ENCODE results near the gene FBXL16. TPM values are rescaled to one million over a fixed set of nuclear protein-coding genes. Genes with fewer than 3 reads are reported as not detected.

FBXL16 gene
- total RNA-seq, 2 experiments from 2014 or later = 4.2 to 7.5 TPM

- Mint-ChIP-seq H3K4me1 (peaks cover 36% of the 10 kb centered on the region), H3K27ac (peak overlapping the region; percentile 73), H3K9me3 (ENCODE audit: low read depth) (no peaks in the 10 kb centered on the region), H3K4me3 (peak overlapping the region; percentile 66), H3K36me3 (peaks cover 7% of the 10 kb centered on the region), H3K27me3 (no peaks in the 10 kb centered on the region)
- ATAC-seq (no peak), DNase-seq (no peak)
- CTCF ChIA-PET = interaction anchor here (1.1 to 1.2 kb wide), 2 partner anchors 14 to 15 kb away, joined by 3 to 4 read pairs; partner anchors contain the start of gene RHOT2
These were observed 22.1 kb downstream of the FBXL16 start for GRCh38 chr16:683396-684070.

DNA sequence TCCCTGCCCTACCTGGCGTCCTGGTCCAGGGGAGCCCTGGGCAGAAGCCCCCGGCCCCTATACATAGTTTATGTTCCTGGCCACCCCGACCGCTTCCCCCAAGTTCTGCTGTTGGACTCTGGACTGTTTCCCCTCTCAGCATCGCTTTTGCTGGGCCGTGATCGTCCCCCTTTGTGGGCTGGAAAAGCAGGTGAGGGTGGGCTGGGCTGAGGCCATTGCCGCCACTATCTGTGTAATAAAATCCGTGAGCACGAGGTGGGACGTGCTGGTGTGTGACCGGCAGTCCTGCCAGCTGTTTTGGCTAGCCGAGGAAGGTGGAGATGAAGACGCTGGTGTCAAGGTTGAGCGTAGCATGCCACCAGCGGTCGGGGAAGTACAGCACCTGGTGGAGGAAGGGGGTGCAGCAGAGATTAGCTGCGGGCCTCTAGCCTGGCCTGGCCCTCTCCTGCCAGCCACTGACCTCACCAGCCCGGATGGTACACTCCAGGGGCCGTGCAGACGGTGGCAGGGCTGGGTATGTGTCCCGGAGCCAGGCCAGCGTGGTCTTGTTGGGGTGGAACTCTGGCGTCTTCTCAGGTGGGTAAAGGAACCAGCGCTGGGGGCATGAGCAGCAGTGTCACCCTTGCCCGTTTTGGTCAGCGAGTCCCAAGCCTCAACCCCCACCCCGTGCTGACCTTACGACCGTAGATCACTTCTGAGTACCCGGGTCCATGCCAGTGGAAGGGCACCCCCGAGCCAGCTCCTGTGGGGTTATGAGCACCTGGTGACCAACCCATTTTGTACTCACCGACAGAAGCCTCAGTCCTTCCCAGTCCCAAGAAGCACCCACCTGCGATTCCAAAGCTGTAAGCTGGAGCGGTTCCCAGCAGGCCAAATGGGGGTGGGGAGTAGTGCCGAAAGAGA lies 22.9 kb downstream of the FBXL16 start:
- Mint-ChIP-seq H3K27ac (peak overlapping the region; percentile 73), H3K36me3 (peaks cover 7% of the 10 kb centered on the region), H3K4me3 (peak overlapping the region; percentile 66), H3K27me3 (no peaks in the 10 kb centered on the region), H3K9me3 (ENCODE audit: low read depth) (no peaks in the 10 kb centered on the region), H3K4me1 (peaks cover 36% of the 10 kb centered on the region)
- no peak for DNase-seq
- ATAC-seq = no peak
- CTCF ChIA-PET = interaction anchor here (1.0 to 2.4 kb wide), 3 partner anchors 13 to 103 kb away, joined by 3 to 9 read pairs (median 4); partner anchors contain the start of gene RHOT2

GRCh38 chr16:681746-682427 lies 23.7 kb downstream of the FBXL16 start:
- Mint-ChIP-seq H3K9me3 (ENCODE audit: low read depth) (no peaks in the 10 kb centered on the region), H3K4me3 (peak overlapping the region; percentile 78), H3K27me3 (peaks cover 2% of the 10 kb centered on the region), H3K36me3 (peaks cover 4% of the 10 kb centered on the region), H3K4me1 (peaks cover 34% of the 10 kb centered on the region), H3K27ac (no peak overlapping the region)
- DNase-seq = no peak
- no peak for ATAC-seq
- CTCF ChIA-PET = interaction anchor here (0.9 to 2.4 kb wide), 4 partner anchors 13 to 103 kb away, joined by 3 to 9 read pairs (median 4); partner anchors contain the start of gene RHOT2

DNA sequence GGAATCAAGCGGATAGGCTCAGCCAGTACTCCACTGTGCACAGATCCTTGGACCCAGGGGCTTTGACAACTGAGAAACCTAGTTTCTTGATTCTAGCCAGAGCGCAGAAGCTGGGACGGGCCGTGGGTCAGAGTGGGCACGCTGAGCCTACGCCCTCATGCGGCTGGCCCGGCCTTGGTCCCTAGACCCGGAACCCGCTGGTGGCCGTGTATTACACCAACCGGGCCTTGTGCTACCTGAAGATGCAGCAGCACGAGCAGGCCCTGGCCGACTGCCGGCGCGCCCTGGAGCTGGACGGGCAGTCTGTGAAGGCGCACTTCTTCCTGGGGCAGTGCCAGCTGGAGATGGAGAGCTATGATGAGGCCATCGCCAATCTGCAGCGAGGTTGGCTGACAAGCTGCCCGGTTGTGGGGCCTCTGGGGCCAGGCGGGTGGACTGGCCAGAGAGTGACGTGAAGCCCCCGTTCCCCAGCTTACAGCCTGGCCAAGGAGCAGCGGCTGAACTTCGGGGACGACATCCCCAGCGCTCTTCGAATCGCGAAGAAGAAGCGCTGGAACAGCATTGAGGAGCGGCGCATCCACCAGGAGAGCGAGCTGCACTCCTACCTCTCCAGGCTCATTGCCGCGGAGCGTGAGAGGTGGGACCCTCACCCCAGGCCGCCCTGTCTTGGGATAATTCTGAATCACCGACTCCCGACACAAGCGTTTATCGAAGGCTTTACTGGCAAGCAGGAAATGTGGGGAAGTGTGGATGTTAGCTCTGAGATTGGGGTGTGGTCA lies 24.4 kb downstream of the FBXL16 start:
- Mint-ChIP-seq H3K4me3 (peak overlapping the region; percentile 78), H3K4me1 (peaks cover 34% of the 10 kb centered on the region), H3K27ac (peak overlapping the region; percentile 68), H3K27me3 (peaks cover 6% of the 10 kb centered on the region), H3K9me3 (ENCODE audit: low read depth) (no peaks in the 10 kb centered on the region), H3K36me3 (peaks cover 4% of the 10 kb centered on the region)
- CTCF ChIA-PET = interaction anchor here (0.8 to 2.4 kb wide), 7 partner anchors 13 to 102 kb away, joined by 3 to 9 read pairs (median 4); partner anchors contain the start of genes ANTKMT and RHOT2
- DNase-seq = no peak
- no peak for ATAC-seq

GRCh38 chr16:680625-680945 lies 25.0 kb downstream of the FBXL16 start:
- Mint-ChIP-seq H3K4me3 (peak overlapping the region; percentile 78), H3K27ac (peak overlapping the region; percentile 68), H3K36me3 (peaks cover 4% of the 10 kb centered on the region), H3K4me1 (peaks cover 34% of the 10 kb centered on the region), H3K9me3 (ENCODE audit: low read depth) (no peaks in the 10 kb centered on the region), H3K27me3 (peaks cover 6% of the 10 kb centered on the region)
- no peak for ATAC-seq
- CTCF ChIA-PET = interaction anchor here (0.7 to 2.4 kb wide), 6 partner anchors 9 to 101 kb away, joined by 3 to 9 read pairs (median 4); partner anchors contain the start of genes ANTKMT and RHOT2
- no peak for DNase-seq

GRCh38 chr16:679814-680624 lies 25.6 kb downstream of the FBXL16 start, which contains the start of gene STUB1:
Gene STUB1 (plus strand): TSS chr16:680410. CDS start chr16:680526, 116 bp downstream.
- peak; percentile 50 for ATAC-seq
- Mint-ChIP-seq H3K4me3 (peak within 1 kb of the TSS; percentile 78), H3K27ac (peak within 1 kb of the TSS; percentile 82), H3K4me1 (peaks cover 35% of the 10 kb centered on the region), H3K27me3 (peaks cover 10% of the 10 kb centered on the region), H3K9me3 (ENCODE audit: low read depth) (no peaks in the 10 kb centered on the region), H3K36me3 (peaks cover 4% of the 10 kb centered on the region)
- CTCF ChIA-PET = interaction anchor here (0.7 to 2.4 kb wide), 8 partner anchors 10 to 101 kb away, joined by 3 to 9 read pairs (median 4); partner anchors contain the start of genes ANTKMT and RHOT2
- peak; percentile 93 for DNase-seq

DNA sequence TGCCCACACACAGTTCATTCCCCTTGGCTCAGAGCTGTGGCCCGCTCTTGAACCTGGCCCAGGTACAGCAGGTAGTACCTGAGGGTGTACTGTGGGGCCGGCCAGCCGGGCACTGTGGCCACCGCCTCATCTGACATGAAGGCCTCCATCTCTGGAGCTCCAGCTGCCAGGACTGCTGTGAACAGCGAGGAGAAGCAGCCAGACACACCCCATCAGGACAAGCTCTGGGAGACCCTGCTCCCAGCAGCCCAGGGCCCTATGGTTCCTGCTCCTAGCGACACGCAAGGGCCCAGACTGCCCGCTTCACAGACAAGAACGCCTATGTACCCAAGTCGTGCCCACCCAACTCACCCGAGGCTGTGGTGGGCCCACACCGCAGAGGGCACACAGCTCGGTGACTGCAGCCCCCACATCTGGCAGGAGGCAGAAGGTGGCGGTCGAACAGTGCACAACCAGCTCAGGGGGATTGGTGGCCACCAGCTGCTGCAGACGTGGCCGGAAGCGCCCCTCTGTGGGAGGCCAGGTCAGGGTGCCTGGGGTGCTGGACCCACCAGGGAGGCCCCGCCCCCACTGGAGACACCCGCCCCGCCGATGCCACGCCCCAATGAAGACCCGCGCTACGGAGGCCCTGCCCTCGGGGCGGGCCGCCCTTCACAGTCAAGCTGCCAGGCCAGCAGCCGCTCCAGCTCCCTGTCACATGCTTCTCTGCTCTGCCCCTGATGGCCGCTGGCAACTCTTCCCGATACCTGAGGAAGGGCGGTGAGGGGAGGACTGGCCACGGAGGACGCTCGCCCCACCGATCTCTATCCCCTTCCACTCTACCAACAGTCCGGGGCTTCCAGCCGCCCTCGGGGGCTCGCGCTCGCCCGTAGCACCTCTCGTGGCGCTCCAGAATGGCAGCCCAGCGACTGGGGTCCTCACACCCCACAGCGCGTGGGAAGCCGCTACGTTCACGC lies 26.5 kb downstream of the FBXL16 start:
- peaks cover 12% of the 10 kb centered on the region for H3K27me3 Mint-ChIP-seq
- ATAC-seq (peak; percentile 17), DNase-seq (peak; percentile 76)
- H3K4me1 Mint-ChIP-seq = peaks cover 33% of the 10 kb centered on the region
- H3K9me3 Mint-ChIP-seq (ENCODE audit: low read depth) = no peaks in the 10 kb centered on the region
- peak overlapping the region; percentile 74 for H3K4me3 Mint-ChIP-seq
- CTCF ChIA-PET = interaction anchor here (0.9 to 2.1 kb wide), 6 partner anchors 11 to 43 kb away, joined by 3 to 9 read pairs (median 4); partner anchors contain the start of genes METTL26, RHOT2 and WDR24
- peak overlapping the region; percentile 65 for H3K27ac Mint-ChIP-seq
- H3K36me3 Mint-ChIP-seq = peaks cover 4% of the 10 kb centered on the region

GRCh38 chr16:678209-678857 lies 27.3 kb downstream of the FBXL16 start:
- H3K9me3 Mint-ChIP-seq (ENCODE audit: low read depth) = no peaks in the 10 kb centered on the region
- CTCF ChIA-PET = interaction anchor here (0.9 to 2.1 kb wide), 5 partner anchors 10 to 42 kb away, joined by 4 to 9 read pairs (median 4); partner anchors contain the start of genes METTL26, RHOT2 and WDR24
- ATAC-seq (no peak), DNase-seq (no peak)
- H3K36me3 Mint-ChIP-seq = peaks cover 6% of the 10 kb centered on the region
- H3K27me3 Mint-ChIP-seq = peaks cover 12% of the 10 kb centered on the region
- no peak overlapping the region for H3K27ac Mint-ChIP-seq
- no peak overlapping the region for H3K4me3 Mint-ChIP-seq
- peaks cover 32% of the 10 kb centered on the region for H3K4me1 Mint-ChIP-seq

DNA sequence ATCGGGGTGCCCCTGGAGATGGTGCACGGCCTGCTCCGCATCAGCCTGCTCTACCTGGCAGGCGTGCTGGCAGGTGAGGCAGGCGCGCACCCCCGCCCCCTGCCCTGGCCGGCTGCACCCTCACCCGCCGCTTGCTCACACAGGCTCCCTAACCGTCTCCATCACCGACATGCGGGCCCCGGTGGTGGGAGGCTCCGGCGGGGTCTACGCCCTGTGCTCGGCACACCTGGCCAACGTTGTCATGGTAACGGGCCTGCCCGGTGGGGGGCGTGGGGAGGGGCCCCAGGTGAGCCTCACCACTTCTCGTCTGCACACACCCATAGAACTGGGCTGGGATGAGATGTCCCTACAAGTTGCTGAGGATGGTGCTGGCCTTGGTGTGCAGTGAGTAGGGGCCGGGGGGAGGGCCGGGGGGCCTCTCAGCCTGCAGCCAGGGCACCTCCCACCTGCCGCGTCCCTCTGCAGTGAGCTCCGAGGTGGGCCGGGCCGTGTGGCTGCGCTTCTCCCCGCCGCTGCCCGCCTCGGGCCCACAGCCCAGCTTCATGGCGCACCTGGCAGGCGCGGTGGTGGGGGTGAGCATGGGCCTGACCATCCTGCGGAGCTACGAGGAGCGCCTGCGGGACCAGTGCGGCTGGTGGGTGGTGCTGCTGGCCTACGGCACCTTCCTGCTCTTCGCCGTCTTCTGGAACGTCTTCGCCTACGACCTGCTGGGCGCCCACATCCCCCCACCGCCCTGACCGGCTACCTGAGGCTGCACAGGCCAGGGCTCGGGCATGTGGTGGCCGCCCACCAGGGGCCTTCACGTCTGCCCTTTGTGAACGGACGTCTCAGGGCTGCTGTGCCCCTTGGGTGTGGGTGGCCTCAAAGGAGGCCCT lies 28.0 kb downstream of the FBXL16 start:
- DNase-seq (no peak), ATAC-seq (no peak)
- peaks cover 9% of the 10 kb centered on the region for H3K36me3 Mint-ChIP-seq
- no peak overlapping the region for H3K4me3 Mint-ChIP-seq
- CTCF ChIA-PET = interaction anchor here (1.9 to 2.1 kb wide), 2 partner anchors 9 to 30 kb away, joined by 6 to 9 read pairs; partner anchors contain the start of gene RHOT2
- H3K27ac Mint-ChIP-seq = no peak overlapping the region
- no peaks in the 10 kb centered on the region for H3K9me3 Mint-ChIP-seq (ENCODE audit: low read depth)
- peaks cover 24% of the 10 kb centered on the region for H3K4me1 Mint-ChIP-seq
- H3K27me3 Mint-ChIP-seq = peaks cover 12% of the 10 kb centered on the region

DNA sequence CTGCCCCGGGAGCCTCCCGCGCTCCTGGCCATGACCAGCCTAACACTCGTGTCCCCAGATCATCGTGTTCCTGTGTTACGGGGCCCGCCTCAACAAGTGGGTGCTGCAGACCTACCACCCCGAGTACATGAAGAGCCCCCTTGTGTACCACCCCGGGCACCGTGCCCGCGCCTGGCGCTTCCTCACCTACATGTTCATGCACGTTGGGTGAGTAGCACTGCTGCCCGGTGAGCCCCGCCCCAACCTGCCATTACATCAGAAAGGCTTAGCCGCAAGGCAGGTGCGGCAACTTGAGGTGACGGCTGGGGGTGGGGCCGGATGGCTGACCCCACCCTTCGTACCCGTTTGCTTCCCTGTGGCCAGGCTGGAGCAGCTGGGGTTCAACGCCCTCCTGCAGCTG lies 28.7 kb downstream of the FBXL16 start:
- no peak for DNase-seq
- H3K27me3 Mint-ChIP-seq = peaks cover 12% of the 10 kb centered on the region

More for the DNA sequence above, 28.7 kb downstream of the FBXL16 start:
- peaks cover 8% of the 10 kb centered on the region for H3K36me3 Mint-ChIP-seq
- H3K4me3 Mint-ChIP-seq = no peak overlapping the region
- CTCF ChIA-PET = no interaction called here
- H3K4me1 Mint-ChIP-seq = peaks cover 20% of the 10 kb centered on the region
- no peak for ATAC-seq
- H3K27ac Mint-ChIP-seq = no peak overlapping the region
- H3K9me3 Mint-ChIP-seq (ENCODE audit: low read depth) = no peaks in the 10 kb centered on the region
